BE2C (cell line): Measurements from ENCODE around the gene PRRT2.
"Not testable (repeated sequence)": the region's sequence is repeated elsewhere in the genome, so short reads cannot be mapped to it uniquely, and the experiment has no call there.

Source experiments
- DNase-seq: peaks from one replicate; pipeline ENCODE4 v3.0.0-alpha.2; 2020
- H3K27me3 ChIP-seq: fragments of 250-450 bp; sonication (Bioruptor Pico); 2 replicates; pipeline ENCODE4 v1.5.1; 2020; ENCODE audit warnings: mild to moderate bottlenecking
- H3K36me3 ChIP-seq: fragments of 250-450 bp; sonication (Bioruptor Pico); 2 replicates; pipeline ENCODE4 v1.5.1; 2020; ENCODE audit warnings: mild to moderate bottlenecking
- H3K4me1 ChIP-seq: fragments of 250-450 bp; sonication (Bioruptor Pico); 2 replicates; pipeline ENCODE4 v1.5.1; 2020
- H3K4me3 ChIP-seq: 2 replicates; pipeline ENCODE4 v1.5.1; 2011; ENCODE audit warnings: low read depth, low read length
- H3K9me3 ChIP-seq: fragments of 250-450 bp; sonication (Bioruptor Pico); 2 replicates; pipeline ENCODE4 v1.5.1; 2020
- CTCF ChIP-seq: IDR thresholded peaks from 2 replicates; pipeline ENCODE4 v1.5.1; 2012; ENCODE audit warnings: mild to moderate bottlenecking, low read depth, low read length

PRRT2 gene

GRCh38 chr16:29790183-29790948 is 21.6 kb upstream of the PRRT2 start, which contains the start of gene KIF22:
Gene KIF22, plus strand, starts transcription at chr16:29790751. Its CDS starts 9 bp downstream, at chr16:29790760.
- peak; percentile 100 for DNase-seq
- no peaks in the 10 kb centered on the region for H3K27me3 ChIP-seq
- H3K36me3 ChIP-seq: peaks cover 20% of the 10 kb centered on the region
- H3K4me1 ChIP-seq: no peaks in the 10 kb centered on the region; the same call in 1 of the 2 replicates
- peak within 1 kb of the TSS; percentile 100 for H3K4me3 ChIP-seq
- TF ChIP-seq CTCF: peak; percentile 69
- no peaks in the 10 kb centered on the region for H3K9me3 ChIP-seq

GRCh38 chr16:29790949-29791844 is 20.8 kb upstream of the PRRT2 start:
- Histone ChIP-seq H3K4me3 (peak overlapping the region; percentile 100), H3K36me3 (peaks cover 25% of the 10 kb centered on the region), H3K27me3 (no peaks in the 10 kb centered on the region), H3K4me1 (no peaks in the 10 kb centered on the region; the same call in 1 of the 2 replicates), H3K9me3 (no peaks in the 10 kb centered on the region)
- no peak for DNase-seq
- no peak for TF ChIP-seq CTCF

- peaks cover 31% of the 10 kb centered on the region for H3K36me3 ChIP-seq
These were observed 19.9 kb upstream of the PRRT2 start for GRCh38 chr16:29791845-29792807.

DNA sequence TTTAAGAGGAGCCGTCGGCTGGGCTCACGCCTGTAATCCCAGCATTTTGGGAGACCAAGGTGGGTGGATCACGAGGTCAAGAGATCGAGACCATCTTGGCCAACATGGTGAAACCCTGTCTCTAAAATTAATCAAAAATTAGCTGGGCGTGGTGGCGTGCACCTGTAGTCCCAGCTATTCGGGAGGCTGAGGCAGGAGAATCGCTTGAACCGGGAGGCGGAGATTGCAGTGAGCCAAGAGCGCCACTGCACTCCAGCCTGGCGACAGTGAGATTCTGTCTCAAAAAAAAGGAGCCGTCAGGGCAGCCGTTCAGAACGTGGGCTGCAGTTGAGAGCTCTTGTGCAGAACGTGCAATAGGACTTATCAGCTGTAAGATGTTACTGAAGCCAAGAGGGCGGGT is 18.8 kb upstream of the PRRT2 start:
- H3K4me3 ChIP-seq, H3K9me3 ChIP-seq, H3K27me3 ChIP-seq, H3K4me1 ChIP-seq, DNase-seq: not testable (repeated sequence)
- H3K36me3 ChIP-seq: peaks cover 41% of the 10 kb centered on the region

More at GRCh38 chr16:29791845-29792807, 19.9 kb upstream of the PRRT2 start:
- no peaks in the 10 kb centered on the region for H3K27me3 ChIP-seq
- DNase-seq: no peak
- no peak for TF ChIP-seq CTCF
- H3K4me3 ChIP-seq: peak overlapping the region; percentile 100
- H3K9me3 ChIP-seq: no peaks in the 10 kb centered on the region
- H3K4me1 ChIP-seq: no peaks in the 10 kb centered on the region; the same call in 1 of the 2 replicates

- DNase-seq: no peak
- H3K9me3 ChIP-seq: no peaks in the 10 kb centered on the region
- peaks cover 52% of the 10 kb centered on the region for H3K36me3 ChIP-seq
- no peaks in the 10 kb centered on the region for H3K27me3 ChIP-seq
- no peak for TF ChIP-seq CTCF
- H3K4me1 ChIP-seq: no peaks in the 10 kb centered on the region; the same call in 1 of the 2 replicates
- no peak overlapping the region for H3K4me3 ChIP-seq
These were observed 17.7 kb upstream of the PRRT2 start for GRCh38 chr16:29794231-29794710.
